Measurements from ENCODE around the gene ERBB2.
"Not testable (repeated sequence)": the region's sequence is repeated elsewhere in the genome, so short reads cannot be mapped to it uniquely, and the experiment has no call there.

ERBB2 gene

GRCh38 chr17:39745335-39746144 lies 45.7 kb downstream of the ERBB2 start:
- no peak for DNase-seq (ENCODE audit: low read depth)

DNA sequence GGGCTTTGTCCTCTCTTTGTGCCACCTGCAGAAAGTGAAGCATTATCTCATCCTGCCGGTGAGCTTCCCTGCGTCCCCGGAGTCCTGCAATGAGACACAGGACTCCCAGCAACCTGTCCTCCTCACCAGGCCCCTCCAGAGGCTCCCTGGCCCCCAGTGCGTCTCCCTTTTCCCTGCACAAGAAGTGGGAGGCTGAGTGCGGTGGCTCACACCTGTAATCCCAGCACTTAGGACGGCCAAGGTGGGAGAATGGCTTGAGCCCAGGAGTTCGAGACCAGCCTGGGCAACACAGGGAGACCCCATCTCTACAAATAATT lies 46.2 kb downstream of the ERBB2 start:
- no peak for DNase-seq (ENCODE audit: low read depth)

DNA sequence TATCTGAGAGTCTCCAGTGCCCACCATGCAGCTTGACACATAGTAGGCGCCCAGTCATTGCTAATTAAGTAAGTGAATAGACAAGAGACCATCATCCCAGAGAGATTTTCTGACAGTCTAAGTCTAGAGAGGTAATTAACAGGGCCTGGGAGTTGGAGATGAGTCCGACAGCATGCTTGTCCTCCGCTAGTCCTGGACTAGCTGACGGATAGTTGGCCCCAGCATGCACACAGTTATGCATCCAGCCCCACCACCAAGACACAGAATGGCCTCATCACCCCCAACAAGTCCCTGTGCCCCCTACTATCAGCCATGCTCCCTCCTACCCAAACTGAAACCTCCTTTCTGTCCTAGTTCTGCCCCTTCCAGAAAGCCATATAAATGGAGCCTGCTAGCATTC lies 47.9 kb downstream of the ERBB2 start:
- DNase-seq (ENCODE audit: low read depth) = no peak

DNA sequence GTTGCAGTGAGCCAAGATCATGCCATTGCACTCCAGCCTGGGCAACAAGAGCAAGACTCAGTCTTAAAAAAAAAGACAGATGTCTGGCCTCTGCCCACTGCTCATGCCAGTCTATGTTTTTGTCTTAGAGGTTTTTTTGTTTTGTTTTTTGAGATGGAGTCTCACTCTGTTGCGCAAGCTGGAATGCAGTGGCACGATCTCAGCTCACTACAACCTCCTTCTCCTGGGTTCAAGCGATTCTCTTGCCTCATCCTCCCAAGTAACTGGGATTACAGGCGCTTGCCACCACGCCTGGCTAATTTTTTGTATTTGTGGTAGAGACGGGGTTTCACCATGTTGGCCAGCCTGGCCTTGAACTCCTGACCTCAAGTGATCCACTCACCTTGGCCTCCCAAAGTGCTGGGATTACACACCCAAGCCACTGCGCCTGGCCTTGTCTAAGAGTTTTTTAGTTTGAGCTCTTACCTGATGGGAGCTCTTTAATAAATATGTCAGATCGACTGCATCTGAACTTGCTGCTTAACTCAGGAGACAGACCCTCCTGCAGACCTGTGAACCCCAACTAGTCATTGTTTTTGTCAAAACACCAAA lies 48.7 kb downstream of the ERBB2 start:
- DNase-seq (ENCODE audit: low read depth) = not testable (repeated sequence)

DNA sequence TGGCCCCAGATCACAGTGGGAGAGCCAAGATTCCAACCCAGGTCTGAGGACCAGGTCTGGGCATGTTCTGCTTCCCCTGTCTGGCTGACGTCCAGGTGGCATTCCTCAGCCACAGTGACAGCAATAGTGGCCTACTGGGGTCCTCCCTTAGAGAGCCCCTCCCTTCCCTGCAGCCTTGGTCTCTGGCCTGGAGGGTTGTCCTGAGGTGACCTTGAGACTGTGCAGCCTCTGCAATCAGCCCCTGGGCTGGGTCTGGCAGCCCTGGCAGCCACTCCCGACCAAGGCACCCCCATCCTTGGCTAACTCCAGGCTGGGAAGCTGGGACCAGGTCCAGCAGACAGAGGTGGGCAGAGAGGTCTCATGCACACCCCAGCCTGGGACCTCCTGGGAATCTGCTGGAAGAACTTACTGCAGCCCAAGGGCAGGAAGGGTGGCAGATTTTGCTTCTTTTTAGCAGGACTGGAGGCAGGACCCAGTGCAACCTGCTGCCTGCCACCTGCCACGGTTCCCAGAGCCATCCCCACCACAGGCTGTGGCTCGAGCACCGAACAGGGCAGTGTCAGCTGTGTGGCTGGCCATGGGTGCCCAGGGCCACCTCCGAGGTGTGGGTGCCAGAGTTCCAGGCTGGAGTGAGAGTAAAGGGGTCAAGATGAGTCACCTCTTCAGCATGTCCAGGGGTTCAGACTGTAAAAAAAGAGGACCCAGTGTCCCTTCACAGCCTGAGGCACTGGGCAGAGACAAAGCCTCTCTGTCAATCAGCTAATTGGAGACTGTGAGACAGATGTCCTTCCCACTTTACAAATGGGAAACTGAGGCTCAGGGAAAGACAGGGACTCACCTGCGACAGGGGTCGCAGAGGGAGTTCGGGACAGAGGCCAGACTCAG lies 50.5 kb downstream of the ERBB2 start:
- no peak for DNase-seq (ENCODE audit: low read depth)

GRCh38 chr17:39751016-39751543 lies 51.2 kb downstream of the ERBB2 start:
- no peak for DNase-seq (ENCODE audit: low read depth)

- DNase-seq (ENCODE audit: low read depth) = no peak
Observed at GRCh38 chr17:39751637-39752036, 51.8 kb downstream of the ERBB2 start.

DNA sequence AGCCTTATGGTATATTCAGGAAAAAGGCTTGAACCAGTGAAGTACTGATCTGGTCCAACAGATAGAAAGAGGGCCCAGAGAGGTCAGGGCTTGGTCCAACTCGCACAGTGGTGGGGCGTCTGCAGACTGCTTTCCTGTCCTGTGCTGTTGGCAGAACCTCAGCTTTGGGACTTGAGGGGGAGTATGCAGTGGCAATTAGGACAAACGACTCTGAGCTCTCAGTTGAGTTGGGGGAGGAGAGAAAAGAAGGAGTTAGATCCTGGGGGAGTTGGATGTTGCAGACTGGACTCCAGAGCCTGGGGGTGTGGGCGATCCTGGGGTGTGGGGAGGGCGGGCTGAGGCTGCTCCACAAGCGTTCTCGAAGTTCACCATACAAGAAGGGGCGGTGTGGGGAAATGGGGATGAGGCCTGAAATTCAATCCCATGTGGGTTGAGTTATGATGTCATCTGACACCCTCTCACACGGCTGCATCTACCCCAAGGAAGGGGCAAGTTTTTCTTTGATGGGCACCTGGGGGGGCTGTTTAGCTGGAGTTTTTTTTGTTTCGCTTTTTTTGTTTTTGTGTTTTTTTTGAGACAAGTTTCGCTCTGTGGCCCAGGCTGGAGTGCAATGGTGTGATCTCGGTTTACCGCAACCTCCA lies 52.5 kb downstream of the ERBB2 start:
- DNase-seq (ENCODE audit: low read depth) = no peak

DNA sequence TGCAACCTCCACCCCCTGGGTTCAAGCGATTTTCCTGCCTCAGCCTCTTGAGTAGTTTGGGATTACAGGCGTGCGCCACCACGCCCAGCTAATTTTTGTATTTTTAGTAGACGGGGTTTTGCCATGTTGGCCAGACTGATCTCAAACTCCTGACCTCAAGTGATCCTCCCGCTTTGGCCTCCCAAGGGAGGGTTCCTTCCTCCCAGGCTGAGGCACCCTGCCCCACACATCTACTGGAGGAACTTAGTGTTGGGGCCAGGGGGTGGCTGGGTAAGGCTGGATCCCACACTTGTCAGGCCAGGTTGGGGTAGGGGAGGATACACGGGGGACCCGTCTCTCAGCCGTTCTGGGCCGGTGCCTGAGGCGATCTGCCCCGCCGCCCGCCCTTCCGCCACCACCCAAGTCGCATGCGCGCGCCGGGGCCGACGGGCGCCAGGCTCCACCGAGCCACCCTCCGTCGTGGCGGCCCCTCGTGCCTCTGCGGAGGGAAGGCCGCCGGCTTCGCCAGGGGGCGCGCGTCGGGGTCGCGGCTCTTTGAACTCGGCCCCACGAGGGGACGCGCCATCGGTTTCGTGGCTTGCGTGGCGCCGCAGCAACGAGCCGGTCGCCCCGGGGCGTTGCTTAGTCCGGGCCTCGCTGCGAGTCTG lies 53.8 kb downstream of the ERBB2 start:
- DNase-seq (ENCODE audit: low read depth) = peak; percentile 54

DNA sequence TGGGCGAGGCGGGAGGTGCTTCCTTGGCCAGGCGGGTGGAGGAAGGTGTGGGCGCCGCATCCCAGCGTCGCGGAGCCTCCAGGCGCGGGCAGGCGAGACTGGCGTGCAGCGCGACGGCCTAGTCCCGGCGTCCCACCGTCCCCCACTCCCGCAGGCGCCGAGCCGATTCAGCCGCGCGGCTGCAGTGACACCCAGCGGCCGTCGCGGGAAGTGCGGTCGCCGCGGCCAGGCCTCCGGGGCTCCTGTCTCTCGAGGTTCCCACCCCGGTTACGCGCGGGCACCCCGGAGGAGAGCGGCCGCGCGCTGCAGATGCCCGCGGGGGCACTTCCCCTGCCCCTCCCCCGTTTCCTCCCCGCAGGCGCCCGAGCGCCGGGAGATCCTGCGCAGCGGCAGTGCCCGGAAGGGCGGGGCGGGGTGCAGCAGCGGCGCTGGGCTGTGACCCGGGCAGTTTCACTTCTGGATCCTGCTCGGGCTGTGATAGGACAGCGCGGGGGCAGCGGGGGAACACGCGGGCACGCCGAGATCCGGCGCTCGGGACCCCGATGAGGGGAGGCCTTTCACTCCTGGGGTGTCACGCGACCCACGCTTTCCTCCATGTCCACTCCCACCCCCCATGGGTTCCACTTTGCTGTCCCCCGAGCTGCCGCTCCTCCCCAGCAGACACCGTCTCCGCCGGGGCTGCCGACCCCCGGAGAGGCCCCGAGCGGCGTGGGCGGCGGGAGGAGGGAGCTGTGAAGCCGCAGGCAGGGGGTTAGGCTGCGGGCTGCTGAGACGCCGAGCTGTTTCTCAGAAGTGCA lies 54.5 kb downstream of the ERBB2 start:
- peak; percentile 94 for DNase-seq (ENCODE audit: low read depth)

GRCh38 chr17:39754958-39755553 lies 55.2 kb downstream of the ERBB2 start:
- no peak for DNase-seq (ENCODE audit: low read depth)

DNA sequence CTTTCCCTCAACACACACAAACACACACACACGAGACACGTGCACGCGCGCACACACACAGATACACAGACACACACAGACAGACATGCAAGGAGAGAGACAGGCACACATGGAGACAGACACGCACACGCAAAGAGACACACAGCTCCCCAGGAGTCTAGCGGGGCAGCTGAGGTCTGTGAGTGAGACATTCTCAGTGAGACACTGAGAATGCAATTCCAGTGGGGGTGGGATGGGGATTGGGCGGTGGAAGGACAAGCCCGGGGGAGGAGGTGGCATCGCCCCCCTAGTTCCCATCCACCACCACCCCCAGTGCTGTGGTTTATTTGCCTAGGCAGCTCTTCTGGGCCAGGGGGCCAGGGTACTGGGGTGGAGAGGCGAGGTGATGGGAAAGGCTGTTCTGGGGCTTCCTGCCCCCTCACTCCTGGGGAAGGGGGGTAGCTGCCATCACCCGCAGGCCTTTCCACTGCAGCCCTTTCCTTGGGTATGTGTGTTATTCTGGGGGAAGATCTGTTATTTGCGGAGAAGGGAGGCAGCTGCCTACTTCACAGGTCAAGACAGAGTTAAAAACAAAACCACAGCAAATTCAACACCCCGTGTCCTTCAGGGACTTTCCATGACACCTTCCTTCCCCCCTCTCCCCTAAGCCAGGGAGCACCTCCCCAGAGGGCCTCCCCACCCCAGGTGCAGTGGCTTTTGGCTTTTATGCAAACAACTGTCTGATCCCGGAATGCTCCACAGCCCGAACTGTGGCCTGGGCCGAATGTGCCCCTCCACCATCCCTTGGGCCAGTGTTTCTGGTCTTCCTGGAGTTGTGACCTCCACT lies 55.9 kb downstream of the ERBB2 start:
- peak; percentile 52 for DNase-seq (ENCODE audit: low read depth)

DNA sequence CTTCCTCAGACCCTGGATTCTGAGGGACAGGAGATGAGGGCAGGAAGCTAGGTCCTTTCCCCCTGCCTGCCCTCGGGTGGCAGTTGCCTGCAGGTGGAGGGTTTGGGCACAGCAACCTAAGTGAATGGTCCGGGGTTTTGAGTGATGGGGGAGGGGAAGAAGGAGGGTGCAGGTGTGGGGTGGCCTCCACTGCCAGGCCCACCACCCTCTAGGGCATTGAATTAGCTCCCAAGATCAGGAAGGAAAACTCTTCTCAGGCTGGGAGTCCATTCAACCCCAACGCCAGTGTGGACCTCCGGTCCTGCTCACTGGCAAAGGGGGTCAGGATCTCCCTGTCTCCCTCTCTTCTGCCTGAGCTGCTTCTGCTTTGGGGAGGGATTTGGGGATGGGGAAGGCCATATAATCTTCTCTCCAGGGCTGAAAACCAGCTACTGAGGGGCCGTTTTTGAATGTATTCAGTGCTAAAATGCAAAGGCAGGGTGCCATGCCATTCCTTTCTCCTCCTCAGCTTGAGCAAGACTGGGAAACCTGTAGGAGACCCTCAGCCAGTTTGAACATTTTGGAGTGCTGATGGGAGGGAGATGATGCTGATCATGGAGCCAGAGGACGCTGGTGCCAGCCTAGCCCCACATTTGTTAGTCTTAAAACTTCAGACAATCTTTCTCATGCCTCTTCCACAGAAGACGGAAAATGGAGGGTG lies 56.7 kb downstream of the ERBB2 start:
- no peak for DNase-seq (ENCODE audit: low read depth)

- no peak for DNase-seq (ENCODE audit: low read depth)
Observed at GRCh38 chr17:39757176-39757662, 57.4 kb downstream of the ERBB2 start.

- peak; percentile 56 for DNase-seq (ENCODE audit: low read depth)
Observed at GRCh38 chr17:39757931-39758873, 58.3 kb downstream of the ERBB2 start.

DNA sequence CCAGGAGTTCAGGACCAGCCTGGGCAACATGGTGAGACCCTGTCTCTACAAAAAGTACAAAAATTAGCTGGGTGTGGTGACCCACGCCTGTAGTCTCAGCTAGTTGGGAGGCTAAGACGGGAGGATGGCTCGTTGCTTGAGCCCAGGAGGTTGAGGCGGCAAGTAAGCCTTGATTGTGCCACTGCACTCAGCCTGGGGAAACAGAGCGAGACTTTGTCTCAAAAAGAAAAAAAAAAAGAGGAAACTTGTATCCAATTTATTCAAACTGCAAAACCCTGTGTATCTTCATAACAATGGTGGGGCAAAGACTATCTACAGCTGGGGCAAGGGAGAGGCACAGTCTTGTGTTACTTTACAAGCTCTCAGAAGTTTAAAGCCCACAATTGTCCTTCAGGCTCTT lies 59.3 kb downstream of the ERBB2 start:
- DNase-seq (ENCODE audit: low read depth) = no peak

- DNase-seq (ENCODE audit: low read depth) = no peak
Observed at GRCh38 chr17:39761861-39762496, 62.1 kb downstream of the ERBB2 start.

Measured in T-helper 22 cell (primary cell).